Stimulated activated CD4-positive, alpha-beta T cell treated with anti-CD3 and anti-CD28 coated beads, TNF-alpha, amount 100 ng/mL, for 48 hours (primary cell): ENCODE measurements around the gene LTBR.
"Not testable (repeated sequence)": the region's sequence is repeated elsewhere in the genome, so short reads cannot be mapped to it uniquely, and the experiment has no call there.

Experiments
- DNase-seq, 3 donors: peaks; one replicate each; pipeline ENCODE4 v3.0.0-alpha.2; 2020; ENCODE audit warnings: low read depth in 3 of 3

The LTBR gene

GRCh38 chr12:6425590-6426531 lies 41.9 kb downstream of the LTBR start:
- DNase-seq = no peak

GRCh38 chr12:6426882-6427671 lies 43.1 kb downstream of the LTBR start:
- DNase-seq = peak; percentile 88 to 95 (median 93)

- DNase-seq = not testable (repeated sequence)
These were observed 43.8 kb downstream of the LTBR start for GRCh38 chr12:6427796-6428195.

- DNase-seq = no peak
These were observed 44.4 kb downstream of the LTBR start for GRCh38 chr12:6428326-6428725.

- no peak for DNase-seq
These were observed 46.4 kb downstream of the LTBR start for GRCh38 chr12:6430124-6430989.

GRCh38 chr12:6432991-6433390 lies 49.0 kb downstream of the LTBR start:
- no peak for DNase-seq

GRCh38 chr12:6434205-6435140 lies 50.5 kb downstream of the LTBR start:
- DNase-seq = no peak

- no peak for DNase-seq
These were observed 52.2 kb downstream of the LTBR start for GRCh38 chr12:6435961-6436715.

GRCh38 chr12:6437586-6437985 lies 53.6 kb downstream of the LTBR start:
- DNase-seq = no peak

GRCh38 chr12:6438345-6438744 lies 54.4 kb downstream of the LTBR start:
- no peak for DNase-seq

- DNase-seq = no peak
These were observed 56.4 kb downstream of the LTBR start for GRCh38 chr12:6440391-6440790.
